Lower leg skin (tissue), 4 donors: Measurements from ENCODE around the gene SUMO3. TPM values are rescaled to one million over a fixed set of nuclear protein-coding genes. Genes with fewer than 3 reads are reported as not detected.

Source experiments
- DNase-seq, 2 donors: peaks; one replicate each; pipeline ENCODE4 v3.0.0-alpha.2; 2019; ENCODE audit warnings: low spot score in 2 of 2
- H3K4me3 ChIP-seq: fragments of 200-600 bp; sonication (generic); 2 replicates; pipeline ENCODE4 v1.5.1; 2017; ENCODE audit warnings: mild to moderate bottlenecking, low read depth; ENCODE audit not compliant: poor library complexity, severe bottlenecking
- POLR2A ChIP-seq, 2 donors: fragments of 450-650 bp; IDR thresholded peaks; one replicate each; pipeline ENCODE4 v1.6.1; 2016 to 2017; ENCODE audit warnings: antibody characterized with exemption in 2 of 2, mild to moderate bottlenecking in 1 of 2, moderate library complexity in 1 of 2
- WGBS, 2 donors: methylation state at CpG; one replicate each; pipeline ENCODE4 v1.1.5; 2018; 5-methylcytosine and 5-hydroxymethylcytosine counted together
- intact Hi-C: fragments of 100-400 bp; cut with DNase I; formaldehyde crosslinking; loops from one replicate; pipeline ENCODE4 v1.15.0; 2023; ENCODE audit warnings: low total_unique reads
- total RNA-seq, 4 donors: library from RNA; depleted of rRNA; stranded (reverse); fragments of >200 nt; gene quantifications; one replicate each; pipeline ENCODE4 v1.1.0, GENCODE V29; 2016
- TF ChIP-seq, protein P1 (sequence below), 3 donors: fragments of 450-650 bp; IDR thresholded peaks; one replicate each; pipeline ENCODE4 v1.5.1; 2016; ENCODE audit warnings: antibody characterized with exemption in 3 of 3, mild to moderate bottlenecking in 3 of 3, moderate library complexity in 2 of 3

The SUMO3 gene
- total RNA-seq, 4 donors from 2014 or later, result 35.6 to 52.6 (median 42.5) TPM

DNA sequence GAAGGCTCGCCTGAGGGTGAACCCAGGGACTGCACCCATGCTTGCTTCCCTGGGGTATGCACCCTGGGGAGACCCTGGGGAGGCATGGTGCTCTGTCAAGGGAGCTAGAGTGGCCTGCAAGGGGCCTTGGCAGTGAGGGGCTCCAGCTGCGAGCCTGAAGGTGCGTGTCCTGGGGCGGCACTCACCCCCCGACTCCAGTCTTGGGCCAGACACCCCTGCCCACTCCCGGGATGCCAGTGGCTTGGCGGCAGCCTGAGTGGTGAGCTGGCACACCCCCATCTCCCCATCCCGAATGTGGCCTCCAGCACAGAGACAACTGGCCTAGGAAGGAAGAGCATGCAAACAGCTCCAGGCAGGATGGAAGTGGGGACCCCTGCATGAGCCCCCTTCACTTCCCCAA is 2.6 kb downstream of the SUMO3 start:
- DNase-seq, result no peak

DNA sequence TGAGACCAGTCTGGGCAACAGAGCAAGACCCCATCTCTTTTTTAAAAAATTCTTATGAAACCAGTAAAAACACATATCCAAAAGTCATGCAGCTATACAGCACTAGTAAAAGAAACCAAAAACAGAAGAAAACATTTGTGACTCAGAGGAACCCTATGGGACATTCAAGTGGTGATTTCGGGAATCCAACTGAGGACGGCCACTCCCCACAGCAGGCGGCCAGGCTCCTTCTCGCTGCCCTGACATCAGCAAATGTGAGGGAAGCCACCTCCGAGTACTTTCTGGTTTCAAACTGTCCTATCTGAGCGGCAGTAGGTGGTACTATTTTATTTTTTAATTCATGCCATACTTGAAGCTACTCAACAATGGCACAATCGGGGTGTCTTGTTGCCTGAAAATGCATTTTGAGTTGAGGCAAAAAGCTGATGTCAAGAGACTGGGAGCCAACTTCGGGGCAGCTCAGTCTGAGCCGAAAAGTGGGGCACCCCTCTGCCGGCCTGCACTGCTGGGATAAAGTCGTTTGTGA is 3.3 kb downstream of the SUMO3 start:
- no peak for DNase-seq
- TF ChIP-seq POLR2A (IDR thresholded peaks at IDR 0.05), result no peak
- TF ChIP-seq, protein P1, sequence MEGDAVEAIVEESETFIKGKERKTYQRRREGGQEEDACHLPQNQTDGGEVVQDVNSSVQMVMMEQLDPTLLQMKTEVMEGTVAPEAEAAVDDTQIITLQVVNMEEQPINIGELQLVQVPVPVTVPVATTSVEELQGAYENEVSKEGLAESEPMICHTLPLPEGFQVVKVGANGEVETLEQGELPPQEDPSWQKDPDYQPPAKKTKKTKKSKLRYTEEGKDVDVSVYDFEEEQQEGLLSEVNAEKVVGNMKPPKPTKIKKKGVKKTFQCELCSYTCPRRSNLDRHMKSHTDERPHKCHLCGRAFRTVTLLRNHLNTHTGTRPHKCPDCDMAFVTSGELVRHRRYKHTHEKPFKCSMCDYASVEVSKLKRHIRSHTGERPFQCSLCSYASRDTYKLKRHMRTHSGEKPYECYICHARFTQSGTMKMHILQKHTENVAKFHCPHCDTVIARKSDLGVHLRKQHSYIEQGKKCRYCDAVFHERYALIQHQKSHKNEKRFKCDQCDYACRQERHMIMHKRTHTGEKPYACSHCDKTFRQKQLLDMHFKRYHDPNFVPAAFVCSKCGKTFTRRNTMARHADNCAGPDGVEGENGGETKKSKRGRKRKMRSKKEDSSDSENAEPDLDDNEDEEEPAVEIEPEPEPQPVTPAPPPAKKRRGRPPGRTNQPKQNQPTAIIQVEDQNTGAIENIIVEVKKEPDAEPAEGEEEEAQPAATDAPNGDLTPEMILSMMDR (IDR thresholded peaks at IDR 0.05), result no peak
- no peak overlapping the region for H3K4me3 ChIP-seq
- WGBS, 2 donors, result 70 to 76% methylated on average over 11 of the region's 11 CpGs
- intact Hi-C loops, result loop anchor here (10.0 kb wide), 1 partner anchor 60 kb away; the partner anchor contains the start of gene PTTG1IP

More for the DNA sequence above, 2.6 kb downstream of the SUMO3 start:
- TF ChIP-seq, protein P1 (IDR thresholded peaks at IDR 0.05), result no peak
- no peak for TF ChIP-seq POLR2A (IDR thresholded peaks at IDR 0.05)
- intact Hi-C loops, result loop anchor here (10.0 kb wide), 1 partner anchor 60 kb away; the partner anchor contains the start of gene PTTG1IP
- no peak overlapping the region for H3K4me3 ChIP-seq
- WGBS, 2 donors, result 86 to 88% methylated on average over 1 to 8 of the region's 8 CpGs

DNA sequence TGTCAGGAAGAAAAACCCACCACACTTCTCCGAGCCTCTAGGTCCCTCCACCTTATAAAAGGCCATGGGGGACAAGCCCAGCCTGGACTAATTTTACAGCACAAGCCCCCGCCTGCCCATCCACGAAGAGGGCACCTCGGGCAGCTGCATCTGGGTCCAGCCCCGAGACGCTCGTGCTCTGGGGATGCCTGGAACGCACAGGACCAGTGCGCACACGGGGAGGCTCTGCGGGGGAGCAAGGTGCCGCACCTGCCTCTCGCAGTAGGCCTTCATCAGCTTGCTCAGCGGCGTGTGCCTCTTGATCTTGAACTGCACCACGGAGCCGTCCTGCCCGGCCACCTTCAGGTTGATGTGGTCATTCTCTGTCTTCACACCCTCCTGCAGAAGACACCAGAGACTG is 4.1 kb downstream of the SUMO3 start:
- intact Hi-C loops, result loop anchor here (10.0 kb wide), 1 partner anchor 61 kb away; the partner anchor contains the start of gene PTTG1IP
- DNase-seq, result no peak

DNA sequence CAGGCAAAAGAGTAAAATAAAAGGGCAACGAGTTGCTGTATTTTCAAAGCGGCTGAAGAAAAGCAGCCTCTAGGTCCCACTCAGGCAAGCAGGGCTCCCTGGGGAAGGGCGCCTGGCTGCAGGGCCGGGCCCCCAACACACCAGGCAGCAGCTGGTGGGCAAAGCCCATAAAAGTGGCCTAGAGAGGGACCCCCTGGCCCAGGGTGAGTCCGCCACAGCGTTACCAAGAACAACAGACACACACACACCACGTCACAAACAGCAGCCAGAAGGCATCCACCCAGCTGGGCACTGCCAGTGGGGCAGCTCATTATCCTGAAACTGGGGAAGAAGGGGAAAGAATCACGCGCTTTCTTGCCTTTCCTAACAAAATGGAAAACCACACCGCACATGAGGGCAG is 4.7 kb downstream of the SUMO3 start:
- no peak overlapping the region for H3K4me3 ChIP-seq
- DNase-seq, result no peak
- TF ChIP-seq, protein P1 (IDR thresholded peaks at IDR 0.05), result no peak
- 90 to 91% methylated on average over 10 of the region's 10 CpGs for WGBS, 2 donors
- intact Hi-C loops, result loop anchor here (10.0 kb wide), 1 partner anchor 62 kb away; the partner anchor contains the start of gene PTTG1IP

More for the DNA sequence above, 4.1 kb downstream of the SUMO3 start:
- H3K4me3 ChIP-seq, result no peak overlapping the region
- WGBS, 2 donors, result 83 to 91% methylated on average over 18 of the region's 18 CpGs
- TF ChIP-seq, protein P1 (IDR thresholded peaks at IDR 0.05), result no peak
- TF ChIP-seq POLR2A (IDR thresholded peaks at IDR 0.05), result no peak

DNA sequence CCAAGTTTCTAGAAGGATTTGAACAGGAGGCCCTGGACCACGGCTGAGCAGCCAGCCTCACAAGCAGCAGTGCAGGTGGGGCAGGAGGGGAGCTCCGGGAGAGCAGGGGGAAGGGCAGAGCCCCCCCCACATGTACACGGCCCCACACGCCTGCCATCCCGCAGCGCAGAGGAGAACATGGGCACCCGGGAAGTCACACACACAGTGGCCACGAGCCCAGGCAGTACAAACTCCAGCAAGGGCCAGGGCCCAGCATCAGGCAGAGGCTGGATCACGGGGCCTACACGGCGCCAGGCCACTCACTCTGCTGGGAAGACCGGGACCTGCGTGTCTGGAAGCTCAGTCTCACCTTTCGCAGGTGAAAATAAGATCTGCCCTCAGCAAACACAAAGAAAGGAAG is 5.2 kb downstream of the SUMO3 start:
- no peak for DNase-seq
- 83 to 91% methylated on average over 11 to 12 of the region's 14 CpGs for WGBS, 2 donors
- no peak overlapping the region for H3K4me3 ChIP-seq
- intact Hi-C loops, result loop anchor here (10.0 kb wide), 1 partner anchor 62 kb away; the partner anchor contains the start of gene PTTG1IP
- no peak for TF ChIP-seq POLR2A (IDR thresholded peaks at IDR 0.05)
- TF ChIP-seq, protein P1 (IDR thresholded peaks at IDR 0.05), result no peak
